Tongue (tissue), 2 donors: Measurements from ENCODE around the gene AHCYL1. TPM values are rescaled to one million over a fixed set of nuclear protein-coding genes. Genes with fewer than 3 reads are reported as not detected.

ENCODE experiments used
- DNase-seq: peaks from one replicate; pipeline ENCODE4 v3.0.0-alpha.2; 2015
- total RNA-seq: library from RNA; depleted of rRNA; stranded (reverse); fragments of >200 nt; gene quantifications from one replicate; pipeline ENCODE4 v1.2.3, GENCODE V29; 2014

The AHCYL1 gene
- total RNA-seq, 1 donor from 2014 or later = 45.9 TPM

DNA sequence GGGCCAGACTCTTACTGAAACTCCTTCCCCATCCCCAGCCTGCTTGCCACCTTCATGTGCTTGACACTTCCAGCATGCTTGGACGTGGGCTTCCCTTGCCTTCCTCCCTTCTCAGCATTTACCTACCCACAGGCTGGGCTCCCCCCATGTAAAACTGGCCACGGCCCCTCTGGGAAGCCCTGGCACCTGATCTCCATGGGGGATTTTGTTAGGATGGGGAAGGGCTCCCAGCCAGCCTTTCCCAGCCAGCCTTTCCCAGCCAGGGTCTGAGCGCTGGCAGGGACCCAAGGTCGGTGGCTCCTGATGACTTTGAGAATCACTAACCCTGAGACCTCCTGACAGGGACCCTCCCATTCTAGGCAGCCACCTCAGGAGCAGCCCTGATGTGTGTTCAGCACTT is 79.2 kb downstream of the AHCYL1 start:
- DNase-seq = no peak

DNA sequence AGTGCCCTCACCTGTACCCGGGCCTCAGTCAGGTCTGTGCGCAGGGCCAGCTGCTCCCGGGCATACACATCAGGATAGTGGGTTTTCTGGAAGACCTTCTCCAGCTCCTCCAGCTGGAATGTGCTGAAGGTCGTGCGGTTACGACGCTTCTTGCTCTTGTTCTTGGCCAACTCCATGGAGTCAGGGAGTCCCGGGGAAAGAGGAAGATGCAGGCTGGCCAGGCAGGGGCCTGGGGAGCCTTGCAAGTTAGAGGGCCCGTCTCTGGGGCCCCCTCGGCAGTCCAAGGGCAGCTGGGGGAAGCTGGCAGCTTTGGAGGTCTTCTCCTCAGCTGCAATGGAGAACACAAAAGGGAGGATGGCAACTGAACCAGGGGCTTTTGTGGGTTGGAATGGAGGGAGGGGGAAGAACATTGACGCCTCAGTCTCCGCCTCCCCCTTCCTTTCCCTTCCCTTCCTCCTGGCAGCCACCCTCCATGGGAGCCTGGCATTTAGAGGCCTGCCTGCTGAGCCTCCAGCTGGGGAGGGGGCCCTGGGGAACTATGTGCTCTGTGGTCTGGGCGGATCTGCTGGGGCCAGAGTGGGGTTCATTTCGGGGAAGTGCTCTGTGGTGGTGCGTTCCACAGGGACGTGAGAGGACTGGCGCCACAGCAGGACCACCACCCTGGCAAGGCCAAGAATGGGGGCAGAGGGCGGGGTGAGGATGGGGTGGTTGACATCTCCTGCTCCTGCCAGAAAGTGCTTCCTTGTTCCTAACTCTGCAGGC is 80.2 kb downstream of the AHCYL1 start:
- no peak for DNase-seq

- DNase-seq = no peak
Observed at GRCh38 chr1:110065841-110066240, 81.3 kb downstream of the AHCYL1 start.

DNA sequence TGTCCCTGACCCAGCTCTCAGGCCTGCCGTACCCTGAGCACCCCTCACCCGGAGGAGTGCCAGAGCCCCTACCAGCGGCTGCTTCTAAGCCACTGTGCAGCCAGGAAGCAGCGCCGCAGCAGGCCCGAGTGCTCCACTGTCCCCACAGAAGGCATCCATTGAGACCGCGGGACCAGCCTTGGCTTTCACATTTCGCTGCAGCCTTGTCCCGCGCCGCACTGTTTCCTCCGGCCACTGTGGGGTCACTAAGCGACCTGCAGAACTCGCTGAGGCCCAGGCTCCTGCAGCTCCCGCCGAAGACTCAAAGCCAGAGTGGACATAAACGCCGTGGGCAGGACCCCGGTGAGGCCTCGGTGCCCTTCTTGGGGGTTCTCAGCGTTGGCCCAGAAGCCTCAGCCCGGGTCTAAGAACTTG is 82.9 kb downstream of the AHCYL1 start:
- no peak for DNase-seq

DNA sequence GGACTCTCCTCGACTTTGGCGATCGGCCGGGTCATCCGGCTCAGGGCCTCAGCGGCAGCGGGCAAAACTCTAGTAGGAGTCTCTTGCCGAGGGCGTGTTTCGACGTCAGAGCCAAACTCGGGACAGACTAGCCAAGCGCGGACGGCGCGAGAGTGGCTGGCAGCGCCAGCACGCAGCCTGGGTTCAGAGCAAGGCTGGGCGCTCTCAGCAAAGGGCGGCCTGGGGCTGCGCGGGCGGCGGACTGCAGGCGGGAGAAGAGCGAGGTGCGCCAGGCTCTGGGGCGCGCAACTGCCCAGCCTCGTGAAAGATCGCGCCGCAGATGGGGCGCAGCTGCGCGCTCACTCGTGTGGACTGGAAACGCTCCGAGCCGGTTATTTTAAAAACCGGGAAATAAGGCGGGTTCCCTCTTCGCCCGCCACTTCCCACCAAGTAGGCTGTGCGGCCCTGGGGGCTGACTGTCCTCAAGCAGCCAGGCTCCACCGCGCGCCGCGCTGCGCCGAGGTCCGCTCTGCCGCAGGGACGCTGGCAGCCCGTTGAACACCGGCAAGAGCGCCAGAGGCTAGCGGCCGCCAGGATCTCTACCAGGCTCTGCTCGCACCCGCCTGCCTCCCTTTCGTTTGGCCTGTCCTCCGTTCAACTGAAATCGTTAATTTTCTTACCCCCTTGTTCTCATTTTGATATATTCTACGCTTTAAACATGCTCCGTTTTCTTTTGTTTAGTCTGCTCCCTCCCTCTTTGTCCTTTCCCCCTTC is 83.5 kb downstream of the AHCYL1 start:
- no peak for DNase-seq

- no peak for DNase-seq
Observed at GRCh38 chr1:110068646-110069403, 84.3 kb downstream of the AHCYL1 start.

- no peak for DNase-seq
Observed at GRCh38 chr1:110069404-110070281, 85.1 kb downstream of the AHCYL1 start.

GRCh38 chr1:110070282-110070669 is 85.7 kb downstream of the AHCYL1 start:
- DNase-seq = no peak

DNA sequence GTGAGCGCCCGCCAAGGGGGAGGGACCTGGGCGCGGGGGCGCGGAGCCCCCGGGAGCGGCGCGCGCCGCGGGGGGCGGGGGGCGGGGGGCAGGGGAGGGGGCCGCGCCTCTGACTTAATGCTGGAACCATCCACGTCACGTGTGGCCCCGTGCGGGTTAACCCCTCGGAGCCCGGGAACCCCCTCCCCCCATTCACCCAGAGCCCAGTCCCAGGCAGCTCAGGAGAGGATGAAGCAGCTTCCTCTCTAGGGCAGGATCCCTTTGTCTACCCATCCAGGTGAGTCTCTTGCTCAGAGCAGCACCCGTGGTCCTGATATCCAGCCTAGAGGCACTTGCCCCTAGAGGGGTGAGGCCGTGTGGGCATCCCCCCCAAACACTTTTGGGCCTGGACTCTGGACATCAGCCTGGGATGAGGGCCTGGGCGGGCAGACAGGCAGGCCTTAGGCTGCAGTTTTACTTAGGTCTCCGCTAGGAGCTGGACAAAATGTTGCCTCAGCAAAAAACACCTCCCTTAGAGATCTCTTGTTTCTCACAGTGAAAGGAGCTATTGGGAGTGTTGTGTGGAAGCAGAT is 86.2 kb downstream of the AHCYL1 start, which contains the start of gene ALX3:
Gene ALX3, minus strand, starts transcription at position 2 of the 572 bp plus-strand sequence. CDS start 60 bp downstream, outside the sequence.
- DNase-seq = no peak

Other genes starting within 250 kb of the AHCYL1 start
- gene GSTM3, start 243.7 kb upstream of the AHCYL1 start, total RNA-seq = 48.0 TPM
- not detected for gene EPS8L3, start 220.8 kb upstream of the AHCYL1 start, total RNA-seq
- 16.5 TPM for gene CSF1, start 73.9 kb upstream of the AHCYL1 start, total RNA-seq
- 58.9 TPM for gene STRIP1, start 49.9 kb downstream of the AHCYL1 start, total RNA-seq
- not detected for gene ALX3, start 85.9 kb downstream of the AHCYL1 start, total RNA-seq
- not detected for gene UBL4B, start 127.7 kb downstream of the AHCYL1 start, total RNA-seq
- gene SLC6A17, start 165.7 kb downstream of the AHCYL1 start, total RNA-seq = under 0.01 TPM
- gene KCNC4, start 225.5 kb downstream of the AHCYL1 start, total RNA-seq = 5.3 TPM